HCT116 (cell line): ENCODE results near the gene SEC14L1. TPM values are rescaled to one million over a fixed set of nuclear protein-coding genes. Genes with fewer than 3 reads are reported as not detected.

Source experiments
- ATAC-seq: fragments of 200-7000 bp; cut with Tn5 transposase; 2 replicates; pipeline ENCODE4 v1.9.1; 2020; ENCODE audit warnings: mild to moderate bottlenecking, moderate library complexity
- BruUV-seq: library from RNA; stranded (reverse); fragments of 400-500 nt; replicated peaks from 2 replicates; lab custom pipeline; 2021; lab: Mats Ljungman, UMichigan
- CTCF ChIA-PET: fragments of 300-600 bp; sonication (Branson Sonifier 250); formaldehyde crosslinking; loops from one replicate; lab custom pipeline; 2021; ENCODE audit warnings: antibody characterized with exemption; lab: Charles Lee
- POLR2A ChIA-PET: fragments of 300-600, 350-600 bp; sonication (Branson Sonifier 250); formaldehyde crosslinking; loops from one replicate; lab custom pipeline; 2021; ENCODE audit warnings: antibody characterized with exemption; lab: Charles Lee
- RAD21 ChIA-PET, 2 experiments: fragments of 300-600 bp; sonication (Branson Sonifier 250); formaldehyde crosslinking; loops; one replicate each; lab custom pipeline; 2023; ENCODE audit warnings: low total read pairs in 2 of 2; ENCODE audit not compliant: uncharacterized antibody in 2 of 2, unreplicated experiment in 2 of 2, low non-redundant PET in 1 of 2; lab: Charles Lee
- DNase-seq: peaks from one replicate; pipeline ENCODE4 v3.0.0-alpha.2; 2010; ENCODE audit warnings: low read depth, low spot score
- H2AFZ ChIP-seq: fragments of 200-600 bp; shearing (Covaris generic), sonication (generic); 2 replicates; pipeline ENCODE4 v1.6.1; 2017; ENCODE audit warnings: low read depth, mixed run types, mixed read lengths, antibody characterized with exemption, low read length; ENCODE audit not compliant: poor library complexity, severe bottlenecking
- H3K27ac ChIP-seq: 2 replicates; pipeline ENCODE4 v1.5.1; 2012; ENCODE audit warnings: low read depth, low read length
- H3K27me3 ChIP-seq: fragments of 200-600 bp; sonication (generic); 2 replicates; pipeline ENCODE4 v1.6.1; 2016; ENCODE audit warnings: mixed run types, low read length, mixed read lengths; ENCODE audit not compliant: insufficient read depth
- H3K36me3 ChIP-seq, 2 experiments: fragments of 200-500 bp in 1 of 2; fragments of 200-600 bp in 1 of 2; sonication (Bioruptor generic) in 1 of 2; sonication (generic) in 1 of 2; 2 replicates each; pipeline versions ENCODE4 v1.5.1 to v1.6.1; 2014 to 2016; ENCODE audit warnings: low read length in 2 of 2, inconsistent platforms in 1 of 2, mixed read lengths in 1 of 2, mixed run types in 1 of 2; ENCODE audit not compliant: insufficient read depth in 2 of 2, control insufficient read depth in 1 of 2
- H3K4me1 ChIP-seq, 2 experiments: fragments of 200-600 bp in 1 of 2; sonication (generic) in 1 of 2; 2 replicates each; pipeline versions ENCODE4 v1.5.1 to v1.6.1; 2012 to 2017; ENCODE audit warnings: low read length in 2 of 2, inconsistent platforms in 1 of 2, mild to moderate bottlenecking in 1 of 2, mixed read lengths in 1 of 2, mixed run types in 1 of 2, moderate library complexity in 1 of 2; ENCODE audit not compliant: insufficient read depth in 2 of 2, control insufficient read depth in 1 of 2
- H3K4me2 ChIP-seq: fragments of 200-600 bp; sonication (generic); 2 replicates; pipeline ENCODE4 v1.6.1; 2017; ENCODE audit warnings: mixed run types, low read length, mixed read lengths
- H3K4me3 ChIP-seq, 2 experiments: fragments of 200-600 bp in 1 of 2; sonication (generic) in 1 of 2; replicated peaks in 1 of 2; 2 replicates each; pipeline ENCODE4 v1.5.1; 2011 to 2016; ENCODE audit warnings: low read length in 2 of 2, control low read depth in 1 of 2, low read depth in 1 of 2, mild to moderate bottlenecking in 1 of 2, mixed read lengths in 1 of 2, mixed run types in 1 of 2
- H3K79me2 ChIP-seq: fragments of 200-600 bp; sonication (generic); 2 replicates; pipeline ENCODE4 v1.6.1; 2017; ENCODE audit warnings: mild to moderate bottlenecking, mixed run types, low read length, moderate library complexity, mixed read lengths; ENCODE audit not compliant: insufficient read depth
- H3K9ac ChIP-seq: fragments of 200-600 bp; sonication (generic); 2 replicates; pipeline ENCODE4 v1.6.1; 2016; ENCODE audit warnings: low read length, mixed read lengths
- H3K9me2 ChIP-seq: fragments of 200-600 bp; sonication (generic), shearing (Covaris generic); 2 replicates; pipeline ENCODE4 v1.6.1; 2017; ENCODE audit warnings: mixed run types, mild to moderate bottlenecking, moderate library complexity; ENCODE audit not compliant: insufficient read depth
- H3K9me3 ChIP-seq, 2 experiments: fragments of 200-500 bp in 1 of 2; fragments of 200-600 bp in 1 of 2; sonication (Bioruptor generic) in 1 of 2; sonication (generic) in 1 of 2; 2 replicates each; pipeline ENCODE4 v1.6.1; 2014 to 2017; ENCODE audit warnings: low read length in 2 of 2, mixed read lengths in 2 of 2, inconsistent platforms in 1 of 2, low read depth in 1 of 2, mild to moderate bottlenecking in 1 of 2, mixed run types in 1 of 2, moderate library complexity in 1 of 2; ENCODE audit not compliant: control insufficient read depth in 1 of 2, insufficient read depth in 1 of 2
- H4K20me1 ChIP-seq: fragments of 200-600 bp; sonication (generic), shearing (Covaris generic); 2 replicates; pipeline ENCODE4 v1.6.1; 2017; ENCODE audit warnings: mixed run types, mild to moderate bottlenecking, moderate library complexity; ENCODE audit not compliant: insufficient read depth
- EGR1 ChIP-seq: IDR thresholded peaks from 2 replicates; pipeline ENCODE4 v1.6.1; 2012; ENCODE audit warnings: low read depth
- ELF1 ChIP-seq: IDR thresholded peaks from 2 replicates; pipeline ENCODE4 v1.6.1; 2012; ENCODE audit warnings: low read depth, borderline replicate concordance
- EZH2 ChIP-seq: fragments of 200-600 bp; sonication (generic); IDR thresholded peaks from 2 replicates; pipeline ENCODE4 v1.6.1; 2017; ENCODE audit warnings: antibody characterized with exemption, mixed run types
- JUND ChIP-seq: IDR thresholded peaks from 2 replicates; pipeline ENCODE4 v1.6.1; 2012
- SP1 ChIP-seq: IDR thresholded peaks from 2 replicates; pipeline ENCODE4 v1.6.1; 2012; ENCODE audit warnings: low read depth
- intact Hi-C: fragments of 100-400 bp; cut with micrococcal nuclease; formaldehyde crosslinking; loops from 2 replicates; pipeline ENCODE4 v1.10.0; 2022
- total RNA-seq: library from RNA; stranded (reverse); gene quantifications from one replicate; pipeline ENCODE4 v1.2.1, GENCODE V29; 2021; ENCODE audit not compliant: unreplicated experiment

Gene SEC14L1
- total RNA-seq, 1 experiment from 2014 or later = 59.7 TPM

- ChIA-PET CTCF (no interaction called here), RAD21 (no interaction called here)
Measured at GRCh38 chr17:77184474-77184873, 43.7 kb downstream of the SEC14L1 start.

DNA sequence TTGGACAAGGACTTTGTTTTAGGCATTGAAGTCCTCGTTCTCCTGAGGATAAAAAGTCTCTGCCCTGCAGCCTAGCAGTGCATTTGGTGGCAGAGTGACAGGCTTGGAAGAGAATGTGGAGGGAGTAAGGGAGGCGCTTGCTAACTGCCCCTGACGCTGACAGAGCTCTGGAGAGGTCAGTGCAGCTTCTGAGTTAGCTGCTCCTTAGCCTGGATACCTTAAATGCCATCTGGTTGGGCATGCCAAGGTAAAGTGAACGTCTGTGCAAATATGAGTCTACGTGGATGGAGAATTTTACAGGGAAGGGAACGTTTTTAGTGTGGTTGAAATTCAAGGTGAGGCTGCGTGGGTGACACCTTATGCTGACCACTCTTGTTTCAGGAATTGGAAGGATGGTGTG is 44.4 kb downstream of the SEC14L1 start:
- Histone ChIP-seq H3K4me1 (peaks cover 0 to 8% of the 10 kb centered on the region in 2 experiments; a peak in 1 of 4 replicates), H3K79me2 (peaks cover 33% of the 10 kb centered on the region), H3K9ac (no peak overlapping the region), H3K4me2 (no peak overlapping the region), H2AFZ (no peak overlapping the region), H3K4me3 (no peak overlapping the region), H3K9me2 (no peaks in the 10 kb centered on the region), H4K20me1 (no peaks in the 10 kb centered on the region), H3K36me3 (no peaks in the 10 kb centered on the region), H3K27me3 (no peaks in the 10 kb centered on the region), H3K9me3 (no peaks in the 10 kb centered on the region), H3K27ac (no peak overlapping the region)
- ChIA-PET POLR2A (no interaction called here), RAD21 (no interaction called here), CTCF (no interaction called here)
- ATAC-seq = no peak
- TF ChIP-seq JUND (no peak), ELF1 (no peak), SP1 (no peak)
- no peak for DNase-seq
- no TSS peak for BruUV-seq
- intact Hi-C loops = no loop called here

More at GRCh38 chr17:77184474-77184873, 43.7 kb downstream of the SEC14L1 start:
- H3K9ac ChIP-seq = no peak overlapping the region
- POLR2A ChIA-PET = no interaction called here
- ATAC-seq (no peak), DNase-seq (no peak)
- H3K9me2 ChIP-seq = no peaks in the 10 kb centered on the region
- no peaks in the 10 kb centered on the region for H4K20me1 ChIP-seq
- no TSS peak for BruUV-seq
- TF ChIP-seq EZH2 (no peak), EGR1 (no peak), ELF1 (no peak), SP1 (no peak)
- no peak overlapping the region for H2AFZ ChIP-seq
- H3K27ac ChIP-seq = no peak overlapping the region
- H3K9me3 ChIP-seq = no peaks in the 10 kb centered on the region
- H3K36me3 ChIP-seq = no peaks in the 10 kb centered on the region
- H3K4me3 ChIP-seq = no peak overlapping the region
- peaks cover 33% of the 10 kb centered on the region for H3K79me2 ChIP-seq
- peaks cover 0 to 8% of the 10 kb centered on the region in 2 experiments; a peak in 1 of 4 replicates for H3K4me1 ChIP-seq
- no peak overlapping the region for H3K4me2 ChIP-seq
- intact Hi-C loops = no loop called here
- no peaks in the 10 kb centered on the region for H3K27me3 ChIP-seq
